ENCODE data around the gene OR52N1.

DNA sequence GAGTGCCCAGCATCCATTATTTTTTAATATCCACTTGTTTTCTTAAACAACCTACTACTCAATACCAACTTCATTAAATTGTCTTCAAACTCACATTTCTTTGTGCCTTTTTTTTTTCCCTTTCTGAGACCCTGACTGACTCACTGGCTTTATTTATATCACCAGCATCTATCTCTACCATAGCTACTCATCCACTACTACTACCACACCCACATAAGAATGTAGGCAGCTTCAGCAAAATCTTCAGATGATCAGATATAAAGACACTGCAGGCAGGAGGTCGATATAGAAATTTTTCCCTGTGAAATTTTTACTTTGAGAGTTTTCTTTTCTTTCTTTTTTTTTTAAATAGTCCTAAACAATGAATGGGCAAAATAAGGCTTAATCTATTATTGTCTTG, 52.6 kb downstream of the OR52N1 start:
- TF ChIP-seq EZH2phosphoT487 (IDR thresholded peaks at IDR 0.05; ENCODE audit: unreplicated experiment) (no peak), CREB1 (CRISPR knock-in tag; IDR thresholded peaks at IDR 0.05; ENCODE audit: low read depth) (no peak)

Data from GM23338 (cell line).